Panc1 (cell line): Measurements from ENCODE around the gene SCN2B. TPM values are rescaled to one million over a fixed set of nuclear protein-coding genes. Genes with fewer than 3 reads are reported as not detected.

Experiments used
- ATAC-seq: fragments of 200-7000 bp; cut with Tn5 transposase; 2 replicates; pipeline ENCODE4 v1.9.1; 2020; ENCODE audit warnings: mild to moderate bottlenecking, moderate library complexity
- BruUV-seq: library from RNA; stranded (reverse); fragments of 400-500 nt; replicated peaks from 2 replicates; lab custom pipeline; 2021; lab: Mats Ljungman, UMichigan
- CTCF ChIA-PET: fragments of 300-600 bp; sonication (Branson Sonifier 250); formaldehyde crosslinking; loops from one replicate; lab custom pipeline; 2022; ENCODE audit warnings: antibody characterized with exemption; lab: Charles Lee
- POLR2A ChIA-PET: fragments of 300-600 bp; sonication (Branson Sonifier 250); formaldehyde crosslinking; loops from one replicate; lab custom pipeline; 2022; ENCODE audit warnings: antibody characterized with exemption; lab: Charles Lee
- DNase-seq: peaks from one replicate; pipeline ENCODE4 v3.0.0-alpha.2; 2010; ENCODE audit warnings: low read depth, low spot score
- H3K27ac ChIP-seq: 2 replicates; pipeline ENCODE4 v1.5.1; 2011; ENCODE audit warnings: mild to moderate bottlenecking, low read length, inconsistent platforms
- H3K27me3 ChIP-seq: fragments of 200-500 bp; sonication (Bioruptor generic); 2 replicates; pipeline ENCODE4 v1.6.0; 2014; ENCODE audit warnings: low read length, inconsistent platforms; ENCODE audit not compliant: control insufficient read depth, insufficient read depth
- H3K36me3 ChIP-seq: fragments of 200-500 bp; sonication (Bioruptor generic); 2 replicates; pipeline ENCODE4 v1.5.1; 2014; ENCODE audit warnings: inconsistent platforms, mild to moderate bottlenecking, low read length, moderate library complexity; ENCODE audit not compliant: control insufficient read depth, insufficient read depth
- H3K4me1 ChIP-seq: 2 replicates; pipeline ENCODE4 v1.5.1; 2011; ENCODE audit warnings: inconsistent platforms, mild to moderate bottlenecking, low read length, moderate library complexity; ENCODE audit not compliant: control insufficient read depth, insufficient read depth
- H3K4me3 ChIP-seq, 2 experiments: 2 replicates each; pipeline ENCODE4 v1.5.1; 2011 to 2012; ENCODE audit warnings: low read depth in 2 of 2, low read length in 2 of 2, mild to moderate bottlenecking in 2 of 2, inconsistent platforms in 1 of 2, moderate library complexity in 1 of 2
- H3K9me3 ChIP-seq: fragments of 200-500 bp; sonication (Bioruptor generic); 2 replicates; pipeline ENCODE4 v1.5.1; 2014; ENCODE audit warnings: low read depth, mild to moderate bottlenecking, inconsistent platforms, low read length, moderate library complexity; ENCODE audit not compliant: control insufficient read depth, insufficient read depth
- POLR2AphosphoS5 ChIP-seq: IDR thresholded peaks from 2 replicates; pipeline ENCODE4 v1.6.1; 2012; ENCODE audit warnings: mild to moderate bottlenecking, low read depth, low read length, moderate library complexity
- SIN3A ChIP-seq: IDR thresholded peaks from 2 replicates; pipeline ENCODE4 v1.6.1; 2012; ENCODE audit warnings: low read depth, mild to moderate bottlenecking, low read length, moderate library complexity, borderline replicate concordance; ENCODE audit not compliant: insufficient read depth
- TCF7L2 ChIP-seq: IDR thresholded peaks from 2 replicates; pipeline ENCODE4 v1.6.1; 2011; ENCODE audit warnings: mild to moderate bottlenecking, low read depth, low read length, inconsistent platforms
- in situ Hi-C: cut with HindIII; loops from 2 replicates; pipeline ENCODE4 v1.10.0; 2016; ENCODE audit warnings: low sequenced_read_pairs, low pct_unique_long_range_greater_than_20kb
- intact Hi-C: fragments of 100-400 bp; cut with micrococcal nuclease; formaldehyde crosslinking; loops from one replicate; pipeline ENCODE4 v1.10.0; 2022; ENCODE audit not compliant: unreplicated experiment
- total RNA-seq: library from RNA; stranded (reverse); gene quantifications from one replicate; pipeline ENCODE4 v1.2.1, GENCODE V29; 2021; ENCODE audit not compliant: unreplicated experiment
- TF ChIP-seq, protein P1 (sequence below), 2 experiments: IDR thresholded peaks; 2 replicates each; pipeline ENCODE4 v1.6.1; 2011 to 2012; ENCODE audit warnings: low read depth in 2 of 2, control low read depth in 1 of 2, low read length in 1 of 2, mild to moderate bottlenecking in 1 of 2, moderate library complexity in 1 of 2; ENCODE audit not compliant: insufficient read depth in 1 of 2
- TF ChIP-seq, protein P2 (sequence below): fragments of 450-650 bp; IDR thresholded peaks from 2 replicates; pipeline ENCODE4 v1.5.1; 2017; ENCODE audit warnings: mild to moderate bottlenecking

Gene SCN2B
- total RNA-seq, 1 experiment from 2014 or later: not detected

DNA sequence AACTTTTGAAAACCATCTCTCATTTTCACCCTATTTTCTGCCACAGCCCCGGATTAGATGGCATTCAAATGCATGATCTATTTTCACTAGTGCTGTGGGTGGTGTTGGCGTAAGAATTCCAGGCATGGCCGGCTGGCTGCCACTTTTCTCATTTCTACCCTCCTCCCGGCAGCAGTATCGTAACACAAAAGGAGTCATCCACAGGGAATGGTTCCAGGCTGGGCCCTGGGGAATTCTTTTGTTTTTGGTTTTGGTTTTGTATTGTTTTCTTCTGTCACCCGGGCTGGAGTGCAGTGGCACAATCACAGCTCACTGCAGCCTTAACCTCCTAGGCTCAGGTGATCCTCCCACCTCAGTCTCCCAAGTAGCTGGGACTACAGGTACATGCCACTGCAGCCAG, 34.6 kb upstream of the SCN2B start:
- Histone ChIP-seq H3K9me3 (no peaks in the 10 kb centered on the region), H3K4me3 (no peak overlapping the region), H3K27me3 (peaks cover 58% of the 10 kb centered on the region), H3K4me1 (no peaks in the 10 kb centered on the region), H3K36me3 (no peaks in the 10 kb centered on the region), H3K27ac (no peak overlapping the region)
- no peak for ATAC-seq
- no peak for TF ChIP-seq SIN3A
- intact Hi-C loops (no loop called here), in situ Hi-C loops (no loop called here)
- ChIA-PET POLR2A (interaction anchor here (0.6 kb wide), 1 partner anchor 179 kb away, joined by 5 read pairs; no protein-coding TSS in a partner anchor), CTCF (interaction anchor here (0.6 kb wide), 1 partner anchor 107 kb away, joined by 10 read pairs; no protein-coding TSS in a partner anchor)
- no peak for DNase-seq
- BruUV-seq: no TSS peak

DNA sequence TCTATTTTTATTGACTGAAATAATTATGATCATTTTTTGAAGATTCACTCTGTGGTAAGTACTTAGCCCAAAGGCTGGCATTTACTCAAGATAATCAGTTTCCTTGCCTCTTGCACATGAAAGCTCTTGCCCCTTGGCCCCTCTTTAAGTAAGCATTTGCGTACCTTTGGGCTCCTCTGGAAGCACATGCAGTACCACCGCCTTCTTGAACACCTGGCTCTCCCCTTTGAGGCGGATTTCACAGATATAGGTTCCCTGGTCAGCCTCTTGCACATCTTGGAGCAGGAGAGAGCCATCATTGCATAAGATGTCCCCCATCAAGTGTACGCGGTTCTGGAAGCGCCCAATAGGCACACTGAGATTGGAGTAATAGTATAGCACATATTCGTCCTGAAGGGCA, 33.9 kb upstream of the SCN2B start:
- CTCF ChIA-PET: no interaction called here
- in situ Hi-C loops (no loop called here), intact Hi-C loops (no loop called here)
- POLR2A ChIA-PET: no interaction called here
- H3K27me3 ChIP-seq: peaks cover 64% of the 10 kb centered on the region
- H3K9me3 ChIP-seq: no peaks in the 10 kb centered on the region
- TF ChIP-seq, protein P1, sequence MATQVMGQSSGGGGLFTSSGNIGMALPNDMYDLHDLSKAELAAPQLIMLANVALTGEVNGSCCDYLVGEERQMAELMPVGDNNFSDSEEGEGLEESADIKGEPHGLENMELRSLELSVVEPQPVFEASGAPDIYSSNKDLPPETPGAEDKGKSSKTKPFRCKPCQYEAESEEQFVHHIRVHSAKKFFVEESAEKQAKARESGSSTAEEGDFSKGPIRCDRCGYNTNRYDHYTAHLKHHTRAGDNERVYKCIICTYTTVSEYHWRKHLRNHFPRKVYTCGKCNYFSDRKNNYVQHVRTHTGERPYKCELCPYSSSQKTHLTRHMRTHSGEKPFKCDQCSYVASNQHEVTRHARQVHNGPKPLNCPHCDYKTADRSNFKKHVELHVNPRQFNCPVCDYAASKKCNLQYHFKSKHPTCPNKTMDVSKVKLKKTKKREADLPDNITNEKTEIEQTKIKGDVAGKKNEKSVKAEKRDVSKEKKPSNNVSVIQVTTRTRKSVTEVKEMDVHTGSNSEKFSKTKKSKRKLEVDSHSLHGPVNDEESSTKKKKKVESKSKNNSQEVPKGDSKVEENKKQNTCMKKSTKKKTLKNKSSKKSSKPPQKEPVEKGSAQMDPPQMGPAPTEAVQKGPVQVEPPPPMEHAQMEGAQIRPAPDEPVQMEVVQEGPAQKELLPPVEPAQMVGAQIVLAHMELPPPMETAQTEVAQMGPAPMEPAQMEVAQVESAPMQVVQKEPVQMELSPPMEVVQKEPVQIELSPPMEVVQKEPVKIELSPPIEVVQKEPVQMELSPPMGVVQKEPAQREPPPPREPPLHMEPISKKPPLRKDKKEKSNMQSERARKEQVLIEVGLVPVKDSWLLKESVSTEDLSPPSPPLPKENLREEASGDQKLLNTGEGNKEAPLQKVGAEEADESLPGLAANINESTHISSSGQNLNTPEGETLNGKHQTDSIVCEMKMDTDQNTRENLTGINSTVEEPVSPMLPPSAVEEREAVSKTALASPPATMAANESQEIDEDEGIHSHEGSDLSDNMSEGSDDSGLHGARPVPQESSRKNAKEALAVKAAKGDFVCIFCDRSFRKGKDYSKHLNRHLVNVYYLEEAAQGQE (IDR thresholded peaks at IDR 0.05; ENCODE audit: insufficient read depth in 1 of 2, low read depth in 2 of 2, low read length in 1 of 2): no peak
- no peak for TF ChIP-seq TCF7L2
- no peak for TF ChIP-seq POLR2AphosphoS5
- no peak for TF ChIP-seq SIN3A
- TF ChIP-seq, protein P2, sequence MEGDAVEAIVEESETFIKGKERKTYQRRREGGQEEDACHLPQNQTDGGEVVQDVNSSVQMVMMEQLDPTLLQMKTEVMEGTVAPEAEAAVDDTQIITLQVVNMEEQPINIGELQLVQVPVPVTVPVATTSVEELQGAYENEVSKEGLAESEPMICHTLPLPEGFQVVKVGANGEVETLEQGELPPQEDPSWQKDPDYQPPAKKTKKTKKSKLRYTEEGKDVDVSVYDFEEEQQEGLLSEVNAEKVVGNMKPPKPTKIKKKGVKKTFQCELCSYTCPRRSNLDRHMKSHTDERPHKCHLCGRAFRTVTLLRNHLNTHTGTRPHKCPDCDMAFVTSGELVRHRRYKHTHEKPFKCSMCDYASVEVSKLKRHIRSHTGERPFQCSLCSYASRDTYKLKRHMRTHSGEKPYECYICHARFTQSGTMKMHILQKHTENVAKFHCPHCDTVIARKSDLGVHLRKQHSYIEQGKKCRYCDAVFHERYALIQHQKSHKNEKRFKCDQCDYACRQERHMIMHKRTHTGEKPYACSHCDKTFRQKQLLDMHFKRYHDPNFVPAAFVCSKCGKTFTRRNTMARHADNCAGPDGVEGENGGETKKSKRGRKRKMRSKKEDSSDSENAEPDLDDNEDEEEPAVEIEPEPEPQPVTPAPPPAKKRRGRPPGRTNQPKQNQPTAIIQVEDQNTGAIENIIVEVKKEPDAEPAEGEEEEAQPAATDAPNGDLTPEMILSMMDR: no peak
- no peaks in the 10 kb centered on the region for H3K36me3 ChIP-seq
- no peak overlapping the region for H3K4me3 ChIP-seq
- DNase-seq: no peak
- no peak for ATAC-seq
- BruUV-seq: no TSS peak
- no peak overlapping the region for H3K27ac ChIP-seq
- H3K4me1 ChIP-seq: no peaks in the 10 kb centered on the region

DNA sequence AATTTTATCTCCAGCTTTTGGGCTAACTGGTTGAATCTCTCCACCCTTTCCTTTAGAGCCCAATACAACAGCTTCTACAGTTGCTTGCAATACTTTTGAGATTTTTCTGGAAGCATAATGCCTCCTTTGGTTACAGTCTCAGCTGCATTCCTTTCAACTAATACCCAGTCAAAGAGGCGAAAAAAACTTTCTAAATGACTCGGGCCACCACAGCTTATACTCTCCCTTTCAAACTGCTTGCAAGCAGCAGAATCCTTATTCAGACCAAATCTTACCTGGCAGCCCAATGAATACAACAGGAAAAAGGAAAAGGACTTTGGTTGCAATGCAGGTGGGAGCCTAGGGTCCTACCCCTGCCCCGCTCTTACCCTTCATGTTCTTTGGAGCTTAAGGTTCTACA, 32.6 kb upstream of the SCN2B start:
- H3K36me3 ChIP-seq: no peaks in the 10 kb centered on the region
- ChIA-PET POLR2A (no interaction called here), CTCF (interaction anchor here (1.3 kb wide), 1 partner anchor 11 kb away, joined by 3 read pairs; no protein-coding TSS in a partner anchor)
- no peak overlapping the region for H3K27ac ChIP-seq
- H3K4me3 ChIP-seq: no peak overlapping the region
- in situ Hi-C loops: no loop called here
- intact Hi-C loops: no loop called here
- H3K27me3 ChIP-seq: peaks cover 64% of the 10 kb centered on the region
- no peaks in the 10 kb centered on the region for H3K9me3 ChIP-seq
- no TSS peak for BruUV-seq
- DNase-seq: no peak
- TF ChIP-seq TCF7L2 (no peak), SIN3A (no peak), POLR2AphosphoS5 (no peak)
- TF ChIP-seq, protein P1 (IDR thresholded peaks at IDR 0.05; ENCODE audit: insufficient read depth in 1 of 2, low read depth in 2 of 2, low read length in 1 of 2): no peak
- TF ChIP-seq, protein P2: no peak
- H3K4me1 ChIP-seq: no peaks in the 10 kb centered on the region
- ATAC-seq: no peak
